HEK293T (cell line): ENCODE results near the gene HEPHL1.
"Not testable (repeated sequence)": the region's sequence is repeated elsewhere in the genome, so short reads cannot be mapped to it uniquely, and the experiment has no call there.

ENCODE experiments used
- CTCF ChIA-PET: fragments of 350-600 bp; formaldehyde crosslinking; extraction: SDS; loops from one replicate; lab custom pipeline; 2021; ENCODE audit warnings: antibody characterized with exemption, inconsistent platforms; lab: Yijun Ruan, JAX
- POLR2A ChIA-PET: fragments of 350-600 bp; formaldehyde crosslinking; extraction: SDS; loops from one replicate; lab custom pipeline; 2020; ENCODE audit warnings: antibody characterized with exemption, inconsistent platforms; lab: Yijun Ruan, JAX
- DNase-seq: peaks from one replicate; pipeline ENCODE4 v3.0.0; 2012; ENCODE audit warnings: mixed read lengths; ENCODE audit errors: extremely low spot score
- ARNT ChIP-seq: fragments of 450-650 bp; IDR thresholded peaks from 2 replicates; pipeline ENCODE4 v1.6.1; 2017; ENCODE audit warnings: mild to moderate bottlenecking
- BHLHE40 ChIP-seq: fragments of 450-650 bp; IDR thresholded peaks from 2 replicates; pipeline ENCODE4 v1.6.1; 2016; ENCODE audit warnings: mild to moderate bottlenecking, moderate library complexity, borderline replicate concordance
- CTBP1 ChIP-seq: fragments of 450-650 bp; IDR thresholded peaks from 2 replicates; pipeline ENCODE4 v1.6.1; 2016; ENCODE audit warnings: borderline replicate concordance
- ELF4 ChIP-seq: fragments of 450-650 bp; IDR thresholded peaks from 2 replicates; pipeline ENCODE4 v1.6.1; 2017; ENCODE audit warnings: antibody characterized with exemption
- FOXA1 ChIP-seq: fragments of 450-650 bp; IDR thresholded peaks from 2 replicates; pipeline ENCODE4 v1.6.1; 2016; ENCODE audit warnings: mild to moderate bottlenecking
- FOXK2 ChIP-seq: fragments of 450-650 bp; IDR thresholded peaks from 2 replicates; pipeline ENCODE4 v1.6.1; 2016; ENCODE audit warnings: mild to moderate bottlenecking
- FOXM1 ChIP-seq: fragments of 450-650 bp; IDR thresholded peaks from 2 replicates; pipeline ENCODE4 v1.6.1; 2017; ENCODE audit warnings: mild to moderate bottlenecking, borderline replicate concordance
- HDGF ChIP-seq: fragments of 450-650 bp; IDR thresholded peaks from 2 replicates; pipeline ENCODE4 v1.6.1; 2017; ENCODE audit warnings: antibody characterized with exemption, borderline replicate concordance
- L3MBTL2 ChIP-seq: fragments of 450-650 bp; conservative IDR thresholded peaks from 2 replicates; pipeline ENCODE4 v1.6.1; 2016; ENCODE audit warnings: mild to moderate bottlenecking
- LEF1 ChIP-seq: fragments of 450-650 bp; IDR thresholded peaks from 2 replicates; pipeline ENCODE4 v1.6.1; 2017; ENCODE audit warnings: mild to moderate bottlenecking, borderline replicate concordance
- NFRKB ChIP-seq: fragments of 450-650 bp; IDR thresholded peaks from 2 replicates; pipeline ENCODE4 v1.6.1; 2016; ENCODE audit warnings: mild to moderate bottlenecking, moderate library complexity
- PKNOX1 ChIP-seq: fragments of 450-650 bp; IDR thresholded peaks from 2 replicates; pipeline ENCODE4 v1.6.1; 2016
- SP1 ChIP-seq: fragments of 450-650 bp; IDR thresholded peaks from 2 replicates; pipeline ENCODE4 v1.6.1; 2017
- SUZ12 ChIP-seq: fragments of 450-650 bp; IDR thresholded peaks from 2 replicates; pipeline ENCODE4 v1.6.1; 2016; ENCODE audit warnings: mild to moderate bottlenecking
- TARDBP ChIP-seq: fragments of 450-650 bp; IDR thresholded peaks from 2 replicates; pipeline ENCODE4 v1.6.1; 2016
- ZNF384 ChIP-seq: fragments of 450-650 bp; IDR thresholded peaks from 2 replicates; pipeline ENCODE4 v1.6.1; 2016

The HEPHL1 gene

GRCh38 chr11:94020777-94021481, at the start of gene HEPHL1:
TSS of gene HEPHL1 (plus strand) at chr11:94021354. CDS start at chr11:94021369, 15 bp downstream.
- ChIA-PET POLR2A (no interaction called here), CTCF (no interaction called here)
- no peak for DNase-seq
- TF ChIP-seq TARDBP = no peak
- TF ChIP-seq SP1 = no peak
- no peak for TF ChIP-seq LEF1
- TF ChIP-seq FOXM1 = no peak
- no peak for TF ChIP-seq CTBP1
- TF ChIP-seq NFRKB = no peak
- TF ChIP-seq ZNF384 = no peak
- no peak for TF ChIP-seq ELF4
- no peak for TF ChIP-seq BHLHE40
- no peak for TF ChIP-seq ARNT
- TF ChIP-seq FOXA1 = no peak
- TF ChIP-seq L3MBTL2 = no peak
- no peak for TF ChIP-seq SUZ12
- no peak for TF ChIP-seq HDGF
- no peak for TF ChIP-seq FOXK2

- no peak for TF ChIP-seq NFRKB
- TF ChIP-seq SUZ12 = no peak
- no peak for TF ChIP-seq ARNT
- TF ChIP-seq HDGF = no peak
- no peak for TF ChIP-seq L3MBTL2
- no peak for TF ChIP-seq FOXK2
- TF ChIP-seq FOXM1 = no peak
- no peak for TF ChIP-seq TARDBP
- TF ChIP-seq LEF1 = no peak
- TF ChIP-seq ZNF384 = no peak
- no peak for TF ChIP-seq PKNOX1
- no peak for TF ChIP-seq SP1
- TF ChIP-seq ELF4 = no peak
- no peak for TF ChIP-seq FOXA1
- no peak for TF ChIP-seq BHLHE40
- TF ChIP-seq CTBP1 = no peak
- ChIA-PET CTCF (no interaction called here), POLR2A (no interaction called here)
- DNase-seq = no peak
These were observed 48.4 kb upstream of the HEPHL1 start for GRCh38 chr11:93972790-93973189.

GRCh38 chr11:93973322-93974051, 47.7 kb upstream of the HEPHL1 start:
- POLR2A ChIA-PET, CTCF ChIA-PET, DNase-seq: not testable (repeated sequence)

- POLR2A ChIA-PET = no interaction called here
- CTCF ChIA-PET = no interaction called here
- DNase-seq = no peak
- TF ChIP-seq HDGF (no peak), ZNF384 (no peak), SP1 (no peak), NFRKB (no peak), FOXA1 (no peak), PKNOX1 (no peak), CTBP1 (no peak), SUZ12 (no peak), ELF4 (no peak), TARDBP (no peak), ARNT (no peak), FOXM1 (no peak), L3MBTL2 (no peak), BHLHE40 (no peak), FOXK2 (no peak), LEF1 (no peak)
These were observed 46.4 kb upstream of the HEPHL1 start for GRCh38 chr11:93974759-93975158.

- CTCF ChIA-PET = not testable (repeated sequence)
These were observed 44.4 kb upstream of the HEPHL1 start for GRCh38 chr11:93976577-93977254.

GRCh38 chr11:93983542-93984195, 37.5 kb upstream of the HEPHL1 start:
- DNase-seq = no peak
- TF ChIP-seq NFRKB (no peak), SP1 (no peak), BHLHE40 (no peak), L3MBTL2 (no peak), ELF4 (no peak), ZNF384 (no peak), FOXM1 (no peak), LEF1 (no peak)
- CTCF ChIA-PET = no interaction called here
- POLR2A ChIA-PET = no interaction called here

More at GRCh38 chr11:93976577-93977254, 44.4 kb upstream of the HEPHL1 start:
- DNase-seq, POLR2A ChIA-PET: not testable (repeated sequence)

GRCh38 chr11:93984196-93984567, 37.0 kb upstream of the HEPHL1 start:
- CTCF ChIA-PET = no interaction called here
- TF ChIP-seq FOXM1 (no peak), SUZ12 (no peak), LEF1 (no peak), FOXK2 (no peak), ARNT (no peak), NFRKB (no peak), ZNF384 (no peak), L3MBTL2 (no peak), HDGF (no peak), PKNOX1 (no peak), CTBP1 (no peak), TARDBP (no peak), ELF4 (no peak), FOXA1 (no peak), SP1 (no peak)
- no peak for DNase-seq
- POLR2A ChIA-PET = no interaction called here
